ENCODE results near the gene CTSO.

CTSO gene, protein sequence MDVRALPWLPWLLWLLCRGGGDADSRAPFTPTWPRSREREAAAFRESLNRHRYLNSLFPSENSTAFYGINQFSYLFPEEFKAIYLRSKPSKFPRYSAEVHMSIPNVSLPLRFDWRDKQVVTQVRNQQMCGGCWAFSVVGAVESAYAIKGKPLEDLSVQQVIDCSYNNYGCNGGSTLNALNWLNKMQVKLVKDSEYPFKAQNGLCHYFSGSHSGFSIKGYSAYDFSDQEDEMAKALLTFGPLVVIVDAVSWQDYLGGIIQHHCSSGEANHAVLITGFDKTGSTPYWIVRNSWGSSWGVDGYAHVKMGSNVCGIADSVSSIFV

DNA sequence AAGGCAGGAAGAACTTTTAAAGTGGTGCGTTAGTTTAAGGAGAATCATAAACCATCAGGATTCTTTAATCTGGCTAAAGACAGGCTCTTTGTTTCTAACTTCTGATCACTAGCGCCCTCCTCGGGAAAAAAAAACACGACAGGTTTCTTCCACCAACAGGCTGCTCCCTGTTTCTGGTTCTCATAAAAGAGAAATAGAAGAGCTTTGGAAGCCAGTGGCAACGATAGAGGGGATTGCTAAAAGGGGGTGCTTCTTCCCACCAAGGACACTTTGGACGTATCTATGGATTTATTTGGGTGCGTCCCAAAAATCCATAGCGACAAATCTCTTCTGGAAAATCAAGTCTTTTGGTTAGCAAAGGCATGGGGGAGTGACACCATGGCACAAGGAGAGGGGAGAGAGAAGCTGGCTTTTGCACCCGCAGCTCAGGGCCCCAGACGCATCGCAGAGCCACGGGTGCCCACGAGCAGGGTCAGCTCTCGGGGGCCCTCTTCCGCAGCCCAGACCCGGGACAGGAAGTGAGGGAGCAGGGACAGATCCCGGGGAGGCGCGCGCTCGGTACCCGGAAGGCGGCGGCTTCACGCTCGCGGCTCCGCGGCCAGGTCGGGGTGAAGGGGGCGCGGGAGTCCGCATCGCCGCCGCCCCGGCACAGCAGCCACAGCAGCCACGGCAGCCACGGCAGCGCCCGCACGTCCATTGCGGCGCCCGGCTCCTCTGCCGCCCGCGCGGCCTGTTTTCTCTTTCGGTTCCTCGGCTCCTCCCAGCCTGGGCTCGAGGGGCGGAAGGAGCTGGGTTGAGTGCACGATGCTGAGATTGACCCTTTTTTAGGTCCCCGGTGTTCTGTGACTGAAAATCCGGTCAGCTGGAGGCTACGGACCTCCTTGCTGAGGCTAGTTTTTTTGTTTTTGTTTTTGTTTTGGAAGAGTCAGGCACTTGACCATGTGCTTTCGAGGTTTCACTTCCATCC is at the start of gene CTSO:
TSS of gene CTSO (minus strand) at position 716 of the 967 bp plus-strand sequence. CDS start at position 697, 19 bp downstream.
- DNase-seq (ENCODE audit: low spot score): peak; percentile 62

DNA sequence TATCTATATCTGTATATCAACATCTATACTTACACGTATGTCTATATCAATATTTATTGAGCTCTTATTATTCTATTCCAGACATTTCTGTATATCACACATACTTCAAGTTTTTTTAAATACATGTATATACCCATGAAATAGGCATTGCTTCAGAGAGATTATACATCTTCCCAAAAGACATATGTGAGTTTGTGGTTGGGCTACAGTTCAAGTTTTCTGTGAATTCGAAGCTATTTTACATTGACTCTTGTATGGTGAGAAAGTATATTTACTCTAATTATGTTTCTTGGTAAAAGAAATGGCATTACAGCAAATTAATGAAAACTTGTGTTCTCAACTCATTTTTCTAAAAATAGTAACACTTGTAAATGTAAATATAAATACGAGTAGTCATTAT is 46.8 kb upstream of the CTSO start:
- DNase-seq (ENCODE audit: low spot score): no peak

DNA sequence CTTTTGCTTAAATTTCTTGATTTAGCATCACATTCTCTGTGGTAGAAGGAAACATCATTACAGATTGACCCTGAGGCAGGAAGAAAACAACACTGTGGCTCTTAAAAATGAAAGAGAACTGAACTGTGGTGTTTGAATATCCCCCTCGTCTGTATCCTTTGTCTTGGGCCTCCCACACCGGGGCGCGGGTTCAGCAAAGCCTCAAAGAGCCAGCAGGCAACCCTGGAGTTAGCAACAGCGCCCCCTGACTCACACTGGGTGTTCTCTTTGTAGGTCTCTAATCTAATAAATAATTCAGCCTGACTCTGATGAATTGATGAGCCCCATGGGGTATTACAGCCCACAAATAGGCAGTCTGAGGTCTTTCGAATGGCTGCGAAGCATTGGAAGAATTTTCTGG is 46.1 kb upstream of the CTSO start:
- DNase-seq (ENCODE audit: low spot score): peak; percentile 2

DNA sequence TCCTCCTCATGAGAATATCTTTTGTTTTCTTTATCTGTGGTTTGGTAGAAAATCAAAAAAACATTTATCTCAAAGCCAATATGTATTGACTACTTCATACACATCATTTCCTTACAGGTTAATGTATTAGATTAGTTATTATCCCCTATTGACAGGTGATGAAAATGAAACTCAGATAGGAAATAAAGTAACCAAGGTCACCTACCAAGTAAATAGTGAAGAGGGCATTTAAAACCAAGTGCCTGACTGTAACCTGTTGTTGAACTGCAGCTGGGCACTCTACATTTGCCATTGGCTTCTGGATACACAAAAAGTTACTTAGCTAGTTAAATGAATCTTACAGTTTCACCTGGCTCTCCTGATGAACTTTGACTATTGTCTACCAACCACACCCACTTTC is 41.4 kb upstream of the CTSO start:
- no peak for DNase-seq (ENCODE audit: low spot score)

DNA sequence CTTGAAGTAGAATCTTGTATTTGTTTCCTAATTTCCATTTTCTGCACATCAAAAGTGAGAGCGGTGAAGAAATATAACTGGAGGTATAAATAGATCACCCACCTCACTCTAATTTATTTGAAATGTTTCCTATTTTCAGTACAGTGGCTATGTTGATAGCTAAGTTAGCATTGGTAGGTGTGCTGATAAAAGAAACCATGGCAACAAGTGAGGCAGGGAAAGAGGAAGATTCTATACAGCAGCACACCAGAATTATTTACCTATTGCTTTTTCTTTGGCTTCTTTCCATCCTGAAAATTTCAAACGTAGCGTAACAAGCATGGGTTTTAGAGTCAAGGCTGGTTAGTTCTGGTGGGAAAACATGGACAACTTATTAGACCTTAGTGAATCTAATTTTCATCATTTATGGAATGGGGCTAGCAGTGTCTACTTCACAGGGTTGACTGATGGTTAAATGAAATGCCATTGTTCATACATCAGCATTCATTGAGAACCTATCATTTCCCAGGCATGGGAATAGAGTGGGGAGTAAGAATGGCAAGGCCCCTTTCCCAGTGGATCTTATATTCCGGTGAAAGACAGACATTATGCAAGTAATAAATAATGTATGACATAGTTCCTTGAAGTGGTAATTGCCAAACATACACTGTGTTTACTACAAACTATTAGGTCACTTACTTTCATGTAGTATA is 30.6 kb upstream of the CTSO start:
- no peak for DNase-seq (ENCODE audit: low spot score)

DNA sequence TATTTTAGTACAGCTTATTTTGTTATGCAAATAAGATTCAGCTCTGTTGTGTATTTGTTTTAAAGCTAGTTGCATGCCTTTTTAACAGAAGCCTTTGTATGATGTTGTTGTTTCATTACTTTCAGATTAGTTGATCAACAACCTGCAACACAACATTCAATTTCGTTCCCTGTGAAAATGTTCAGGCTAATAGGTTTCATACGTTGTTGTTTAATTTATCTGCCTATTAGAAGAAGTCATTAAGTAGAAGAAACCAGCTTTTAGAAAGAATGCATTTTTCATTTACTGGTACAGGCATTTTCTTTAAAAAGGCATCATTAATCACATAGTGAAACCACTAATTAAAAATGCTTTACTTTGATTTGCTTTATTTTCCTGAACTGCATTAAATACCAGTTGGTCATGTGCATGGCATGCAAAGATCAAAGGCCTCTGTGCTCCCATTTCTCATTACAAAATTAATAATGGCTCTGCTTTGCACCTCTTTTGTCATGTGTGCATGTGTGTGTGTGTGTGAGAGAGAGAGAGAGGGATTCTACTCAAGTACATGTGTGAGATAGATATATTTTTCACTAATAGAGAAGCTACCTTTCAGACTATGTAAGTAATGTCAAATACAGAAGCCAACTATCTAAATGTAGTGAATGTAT is 29.2 kb upstream of the CTSO start:
- no peak for DNase-seq (ENCODE audit: low spot score)

DNA sequence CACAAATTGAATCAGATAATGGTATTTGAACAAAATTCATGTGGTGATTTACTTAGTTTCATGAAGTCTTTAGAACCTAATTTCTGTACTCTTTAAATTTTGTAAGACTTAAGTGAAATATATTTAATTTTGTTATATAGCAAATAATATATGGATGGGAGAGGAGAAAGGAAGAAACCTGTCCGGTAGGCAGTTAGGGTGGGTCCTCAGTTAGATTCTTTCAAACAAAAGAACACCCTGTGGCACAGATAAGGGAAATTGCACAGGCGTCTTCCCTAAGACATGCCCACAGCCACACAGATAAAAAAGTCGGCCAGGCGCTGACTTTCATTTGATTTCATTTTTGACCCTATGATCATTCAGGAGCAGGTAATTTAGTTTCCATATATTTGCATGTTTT is 25.1 kb upstream of the CTSO start:
- DNase-seq (ENCODE audit: low spot score): no peak

DNA sequence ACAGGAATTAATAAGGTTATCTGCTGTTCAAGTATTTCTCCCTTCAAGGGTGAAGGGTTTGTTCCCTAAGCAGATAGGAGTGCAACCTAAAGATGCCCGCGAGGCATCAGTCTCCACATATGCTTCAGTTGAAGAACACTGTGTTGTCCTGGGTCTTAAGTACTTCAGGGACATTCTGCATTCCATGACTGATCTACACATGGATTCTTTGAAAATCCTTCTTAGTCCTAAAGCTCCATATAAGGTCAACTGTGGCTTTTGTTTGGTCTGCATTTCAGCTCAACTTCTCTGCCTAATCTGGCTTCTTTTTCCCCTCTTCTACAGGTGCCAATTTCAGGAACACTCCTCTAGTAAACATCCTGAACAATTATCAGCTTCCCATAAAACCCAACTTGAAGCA is 21.8 kb upstream of the CTSO start:
- no peak for DNase-seq (ENCODE audit: low spot score)

DNA sequence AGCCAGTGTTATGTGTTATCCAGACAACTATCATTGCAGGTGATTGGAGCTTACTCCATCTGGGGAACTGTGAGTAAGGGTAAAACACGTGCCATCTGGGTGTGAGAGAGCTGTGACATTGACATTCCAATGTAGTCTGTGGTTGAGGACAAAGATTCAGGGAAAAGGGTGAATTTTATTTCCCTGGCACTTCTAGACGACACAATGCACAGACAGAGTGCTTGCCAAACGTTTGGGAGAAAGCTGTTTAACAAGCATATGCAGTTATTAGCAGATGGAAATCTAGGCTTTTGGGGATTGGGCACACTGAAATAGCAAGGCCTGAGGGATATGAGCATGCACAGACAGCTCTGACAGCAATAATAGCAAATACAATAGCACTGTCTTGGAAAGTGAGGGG is 21.3 kb upstream of the CTSO start:
- DNase-seq (ENCODE audit: low spot score): no peak

DNA sequence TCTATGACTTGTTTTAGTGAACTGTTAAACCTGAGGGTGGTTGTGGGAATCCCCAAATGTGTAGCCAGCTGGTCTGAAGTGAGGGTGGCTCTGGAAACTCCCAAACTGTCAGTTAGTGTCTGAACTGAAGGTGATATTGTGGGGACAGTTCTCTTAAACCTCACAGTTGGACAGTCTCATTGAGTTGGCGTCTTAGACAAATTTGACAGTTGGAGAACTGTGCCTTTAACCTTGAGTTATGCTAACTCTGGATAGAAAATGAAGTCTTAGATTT is 20.7 kb upstream of the CTSO start:
- DNase-seq (ENCODE audit: low spot score): no peak

DNA sequence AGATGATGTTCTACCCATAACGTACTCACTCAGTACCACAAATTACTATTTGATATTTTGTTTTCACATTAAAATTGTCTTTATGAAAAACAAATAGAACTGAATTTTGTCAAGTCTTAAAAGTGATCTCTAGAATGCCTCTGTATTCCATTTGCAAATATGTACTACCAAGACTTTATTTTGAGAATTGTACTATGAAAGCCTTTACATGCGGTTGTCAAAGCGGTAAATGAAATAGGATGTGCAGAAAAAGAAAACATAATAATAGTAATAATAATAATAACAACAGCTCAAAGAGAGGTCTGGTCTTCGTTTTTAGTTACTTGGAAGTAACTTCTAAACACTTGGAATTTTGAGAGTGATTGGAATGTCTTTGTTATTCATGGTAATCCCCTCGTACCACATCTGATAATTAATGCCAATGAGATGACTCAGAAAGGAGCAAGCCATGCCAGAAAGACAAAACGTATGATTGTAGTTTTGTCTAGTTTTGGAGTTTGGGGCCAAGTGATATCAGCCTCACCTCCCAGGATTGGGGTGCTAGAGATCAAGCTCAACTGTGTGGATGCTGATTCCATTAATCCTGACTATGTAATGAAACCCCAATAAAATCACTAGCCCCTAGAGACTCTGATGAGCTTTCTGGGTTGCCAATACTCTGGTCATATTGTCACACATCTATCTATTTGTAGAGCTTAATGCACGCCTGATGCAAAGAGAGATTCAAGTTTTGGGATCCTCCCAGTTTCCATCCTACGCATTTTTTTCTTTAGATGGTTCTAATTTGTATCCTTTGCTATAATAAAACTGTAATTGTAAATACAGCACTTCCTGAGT is 20.2 kb upstream of the CTSO start:
- no peak for DNase-seq (ENCODE audit: low spot score)

DNA sequence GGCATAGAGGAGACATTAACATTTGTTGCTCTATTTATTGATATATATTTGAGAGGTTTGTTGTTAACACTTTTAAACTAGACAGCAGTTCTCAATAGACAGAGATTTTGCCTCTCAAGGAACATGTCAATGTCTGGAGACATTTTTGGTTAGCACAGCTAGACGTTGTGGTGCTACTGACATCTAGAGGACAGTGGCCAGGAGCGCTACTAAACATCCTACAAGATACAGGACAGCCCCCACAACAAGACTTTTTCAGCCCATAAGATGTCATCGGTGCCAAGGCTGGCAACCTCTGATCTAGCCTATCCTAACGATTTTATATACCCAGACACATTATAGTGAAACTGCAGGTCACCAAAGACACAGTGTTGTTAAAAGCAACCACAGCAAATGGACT is 18.4 kb upstream of the CTSO start:
- DNase-seq (ENCODE audit: low spot score): no peak

DNA sequence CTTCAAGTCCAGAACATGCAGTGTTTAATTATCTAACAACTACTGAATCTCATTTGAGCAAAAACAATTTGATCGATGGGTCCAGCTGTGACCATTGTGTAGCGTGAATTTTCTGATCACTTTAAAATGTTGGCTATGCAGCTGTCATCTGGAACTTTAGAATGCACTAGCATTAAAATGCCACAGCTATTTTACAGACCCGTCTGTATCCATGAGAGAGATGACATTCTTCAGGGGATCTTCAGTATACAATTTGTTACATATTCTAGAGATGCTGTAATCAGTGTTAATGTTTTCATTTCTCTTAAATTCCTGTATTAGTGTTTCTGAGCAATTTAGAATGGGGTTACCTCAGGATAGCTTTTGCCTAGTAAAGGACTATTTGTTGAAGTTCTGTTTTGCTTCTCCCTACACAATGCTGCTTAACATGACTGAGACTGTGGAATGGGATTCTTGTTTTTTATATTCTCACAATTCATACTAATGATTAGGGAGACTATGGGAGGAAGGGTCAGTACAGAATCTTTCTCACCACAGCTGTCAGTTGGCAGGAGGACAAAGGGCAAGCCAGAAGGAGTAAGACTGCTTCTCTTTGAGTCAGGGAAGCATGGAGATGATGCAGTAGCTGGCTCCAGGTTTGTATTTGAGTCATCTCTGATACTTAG is 13.2 kb upstream of the CTSO start:
- DNase-seq (ENCODE audit: low spot score): no peak

DNA sequence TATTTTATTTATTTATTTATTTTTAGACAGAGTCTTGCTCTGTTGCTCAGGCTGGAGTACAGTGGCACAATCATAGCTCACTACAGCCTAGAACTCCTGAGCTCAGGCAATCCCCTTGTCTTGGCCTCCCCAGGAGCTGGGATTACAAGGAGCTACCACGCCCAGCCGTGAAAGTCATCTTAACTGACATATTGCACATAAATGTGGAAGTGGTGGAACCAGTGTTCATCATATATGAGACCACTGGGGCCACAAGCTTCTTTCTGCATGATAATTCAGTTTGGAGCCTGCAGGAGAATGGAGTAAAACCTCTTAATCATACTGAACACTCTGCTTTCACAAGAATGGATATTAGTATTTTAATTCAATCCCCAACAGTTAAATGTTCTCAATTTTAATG is 12.5 kb upstream of the CTSO start:
- no peak for DNase-seq (ENCODE audit: low spot score)

DNA sequence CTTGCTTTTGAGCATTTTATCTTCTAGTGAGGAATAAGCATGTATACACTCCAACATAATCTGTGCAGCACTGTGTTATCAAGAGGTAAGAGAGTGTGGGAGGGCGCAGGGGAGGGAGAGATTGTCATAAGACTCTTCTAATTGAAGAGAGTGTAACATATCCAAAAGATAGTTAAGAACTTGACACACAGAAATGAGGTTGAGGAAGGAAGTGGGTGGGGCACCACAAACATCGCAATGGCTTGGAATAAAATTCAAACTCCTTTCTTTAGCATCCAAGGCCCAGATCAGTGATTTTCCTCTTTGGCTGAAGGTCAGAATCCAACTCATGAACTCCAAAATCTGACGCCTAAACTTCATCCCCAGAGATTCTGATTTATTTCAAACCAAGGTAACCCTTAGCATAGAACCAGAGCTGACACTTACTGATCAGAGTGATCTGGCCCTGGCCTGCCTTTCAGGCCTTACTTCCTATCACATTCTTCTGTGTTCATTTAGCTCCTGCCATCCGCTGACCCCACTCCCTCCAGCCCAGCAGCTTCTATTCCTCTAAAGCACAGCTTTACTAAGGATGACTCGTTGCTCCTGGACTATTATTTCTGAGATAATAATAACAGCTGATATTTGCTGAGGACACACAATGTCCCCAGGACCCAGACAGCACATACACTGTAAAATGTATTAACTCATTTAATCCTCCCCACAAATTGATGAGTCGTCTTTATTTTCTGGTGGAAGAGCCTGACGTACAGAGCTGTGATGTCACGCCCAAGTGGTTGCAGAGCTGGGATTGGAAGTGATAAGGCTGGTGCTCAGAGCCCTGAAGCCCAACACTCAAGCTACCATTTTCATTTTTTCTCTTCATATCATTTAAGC is 10.6 kb upstream of the CTSO start:
- no peak for DNase-seq (ENCODE audit: low spot score)

DNA sequence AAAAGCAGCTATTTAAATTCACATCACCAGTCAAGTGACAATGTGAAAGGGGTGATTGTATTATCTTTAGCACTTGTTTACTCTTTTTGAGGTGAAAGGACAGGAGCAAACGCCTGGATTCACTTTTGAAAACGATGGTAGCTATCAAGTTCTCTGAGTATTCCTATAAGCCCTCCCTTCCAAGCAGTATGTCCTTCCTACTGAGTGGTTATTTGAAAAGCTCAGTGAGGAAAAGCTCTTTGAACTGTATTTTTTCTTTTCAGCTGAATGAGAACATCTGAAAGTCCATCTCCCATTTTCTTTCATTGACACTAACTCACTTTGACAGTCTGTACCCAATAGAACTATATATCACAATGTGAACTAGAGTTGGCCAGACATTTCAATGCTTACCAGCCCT is 9.1 kb upstream of the CTSO start:
- no peak for DNase-seq (ENCODE audit: low spot score)

DNA sequence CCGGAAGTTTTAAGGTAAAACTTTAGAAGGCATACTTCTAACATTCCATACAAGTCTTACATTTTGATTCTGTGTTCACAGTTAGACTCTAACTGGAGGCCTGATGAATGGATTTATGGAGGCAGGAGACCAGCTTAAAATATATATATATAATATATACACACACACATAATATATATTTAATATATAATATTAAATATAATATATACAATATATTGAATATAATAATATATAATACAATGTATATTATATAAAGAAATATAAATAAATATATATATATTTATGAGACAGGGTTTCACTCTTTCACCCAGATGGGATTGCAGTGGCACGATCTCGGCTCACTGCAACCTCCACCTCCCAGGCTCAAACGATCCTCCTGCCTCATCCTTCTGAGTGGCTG is 7.9 kb upstream of the CTSO start:
- DNase-seq (ENCODE audit: low spot score): no peak

DNA sequence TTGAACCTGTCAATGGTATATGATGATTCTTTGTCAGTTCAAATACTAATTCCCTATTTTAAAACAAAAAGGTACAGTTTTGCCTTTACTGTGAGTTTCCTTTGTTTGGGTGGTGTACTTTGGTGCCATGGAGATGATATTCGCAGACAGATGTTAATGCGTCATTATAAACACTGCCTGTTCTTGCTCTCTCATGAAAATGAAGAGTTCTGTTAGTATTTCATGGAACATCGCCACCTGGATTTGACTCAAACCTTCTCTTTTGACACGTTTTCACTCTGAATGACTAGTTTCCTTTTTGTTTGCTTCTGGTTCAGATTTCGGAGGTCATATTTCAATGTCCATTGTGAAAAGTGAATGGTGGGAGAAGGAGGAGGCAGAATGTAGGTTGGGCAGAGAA is 6.9 kb upstream of the CTSO start:
- no peak for DNase-seq (ENCODE audit: low spot score)

DNA sequence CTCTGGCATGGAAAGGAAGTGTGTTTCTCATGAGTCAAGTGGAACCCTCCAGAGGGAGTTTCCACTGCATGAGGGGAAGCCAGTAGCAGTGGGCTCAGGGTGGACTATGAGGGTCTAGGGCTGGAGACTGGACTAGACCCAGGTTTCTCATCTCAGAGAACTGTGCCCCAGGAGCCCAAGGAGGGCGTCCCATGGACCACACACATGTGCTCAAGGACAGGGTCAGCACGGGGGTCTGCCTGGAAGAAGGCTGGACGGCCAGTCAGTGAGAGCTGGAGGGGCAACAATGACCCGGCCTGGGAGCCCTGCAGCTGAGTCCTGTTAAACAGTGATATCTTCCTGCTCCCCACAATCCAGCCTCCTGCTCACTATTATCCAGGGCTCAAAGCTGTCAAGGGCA is 5.8 kb upstream of the CTSO start:
- no peak for DNase-seq (ENCODE audit: low spot score)

DNA sequence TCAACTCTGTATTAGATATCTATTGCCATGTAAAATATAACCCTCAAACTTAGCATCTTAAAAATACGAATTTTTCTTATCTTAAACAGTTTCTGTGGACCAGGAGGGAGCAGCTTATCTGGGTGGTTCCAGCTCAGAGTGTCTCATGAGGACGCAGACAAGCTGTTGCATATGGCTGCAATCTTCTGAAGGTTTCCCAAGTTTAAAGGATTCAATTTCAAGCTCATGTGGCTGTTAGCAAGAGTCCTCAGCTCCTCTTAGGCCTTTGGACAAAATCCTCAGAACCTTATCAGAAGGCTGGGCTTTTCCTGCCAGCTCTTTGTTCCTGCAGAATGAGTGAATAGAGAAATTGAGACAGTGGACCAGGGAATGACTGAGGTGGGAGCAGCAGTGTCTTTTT is 2.8 kb upstream of the CTSO start:
- DNase-seq (ENCODE audit: low spot score): no peak

All from hepatic stellate cell (primary cell).